ENCODE results near the gene SIX1. TPM values are rescaled to one million over a fixed set of nuclear protein-coding genes. Genes with fewer than 3 reads are reported as not detected.

Gene SIX1
- total and polyA plus RNA-seq, 10 donors: 0.03 TPM; not detected in 9

GRCh38 chr14:60594062-60594461, 55.2 kb downstream of the SIX1 start:
- intact Hi-C loops (cut with DNase I; ENCODE audit: low total_unique reads): no loop called here
- 82 to 94% (median 87%) methylated on average over 3 of the region's 3 CpGs for WGBS, 5 donors
- DNase-seq: no peak

More at GRCh38 chr14:60594062-60594461, 55.2 kb downstream of the SIX1 start:
- H3K4me3 ChIP-seq: no peak overlapping the region
- TF ChIP-seq CTCF (IDR thresholded peaks at IDR 0.05 in 8 of 11, conservative IDR thresholded peaks at IDR 0.05 in 3 of 11): no peak
- no peaks in the 10 kb centered on the region for H3K36me3 ChIP-seq
- H3K27ac ChIP-seq: no peak overlapping the region
- peaks cover 0 to 9% (median 0%) of the 10 kb centered on the region in 7 donors for H3K27me3 ChIP-seq (replicated peaks in 1 of 7)
- H3K9me3 ChIP-seq: no peaks in the 10 kb centered on the region
- no peaks in the 10 kb centered on the region for H3K4me1 ChIP-seq

Other genes starting within 250 kb of the SIX1 start
- gene C14orf39, start 163.4 kb downstream of the SIX1 start, total RNA-seq: not detected
- gene C14orf39, start 163.4 kb downstream of the SIX1 start, polyA plus RNA-seq: not detected
- gene SIX6, start 140.3 kb downstream of the SIX1 start, total RNA-seq: not detected
- not detected for gene SIX6, start 140.3 kb downstream of the SIX1 start, polyA plus RNA-seq
- gene SIX4, start 74.9 kb upstream of the SIX1 start, total RNA-seq: under 1 TPM in 3 of 7 donors, not detected in 4; 0.34 to 0.51 (median 0.39) TPM
- gene SIX4, start 74.9 kb upstream of the SIX1 start, polyA plus RNA-seq: under 1 TPM; 0.03 to 0.05 (median 0.04) TPM
- 10 to 100 TPM; 20.4 to 34.3 (median 27.5) TPM for gene MNAT1, start 85.3 kb upstream of the SIX1 start, total RNA-seq
- gene MNAT1, start 85.3 kb upstream of the SIX1 start, polyA plus RNA-seq: 10 to 100 TPM; 11.9 to 13.8 (median 13.3) TPM

Measured in spleen (tissue), 11 donors.